Right lung (tissue), 10 donors: ENCODE measurements around the gene C1orf210. TPM values are rescaled to one million over a fixed set of nuclear protein-coding genes. Genes with fewer than 3 reads are reported as not detected.
A peak's percentile ranks its signal among the peaks of the same experiment; 100 is the strongest.

Experiments
- DNase-seq, 2 donors: peaks; one replicate each; pipeline ENCODE4 v3.0.0-alpha.2; 2013
- long read RNA-seq, 8 donors: transcript quantifications; one replicate each; lab custom pipeline, GENCODE V29; 2026
- polyA plus RNA-seq, 5 donors: library from polyadenylated mRNA; unstranded; fragments of 120-200 nt; gene quantifications; one replicate each; pipeline versions ENCODE4 v1.2.1 to v1.2.3, GENCODE V29; 2013; ENCODE audit warnings: inconsistent platforms in 1 of 5, low replicate concordance in 1 of 5; ENCODE audit not compliant: insufficient read length in 5 of 5, insufficient read depth in 1 of 5

Gene C1orf210
- polyA plus RNA-seq: 10 to 100 TPM in 2 of 5 donors, 1 to 10 TPM in 3; 9.4 to 11.3 (median 9.9) TPM
- long read RNA-seq, donor 1, transcript C1orf210-202 (3 exons, 1,478 nt): major isoform, 6 of 6 reads
- long read RNA-seq, donor 1, partial matches to known transcripts: 0 of 6 reads
- long read RNA-seq, donor 1, other reads (novel, unspliced or antisense): 0 of 6 reads
- long read RNA-seq, donor 2, transcript C1orf210-202 (3 exons, 1,478 nt): major isoform, 5 of 5 reads
- long read RNA-seq, donor 2, partial matches to known transcripts: 0 of 5 reads
- long read RNA-seq, donor 2, other reads (novel, unspliced or antisense): 0 of 5 reads
- long read RNA-seq, donor 3, transcript C1orf210-202 (3 exons, 1,478 nt): major isoform, 8 of 8 reads
- long read RNA-seq, donor 3, partial matches to known transcripts: 0 of 8 reads
- long read RNA-seq, donor 3, other reads (novel, unspliced or antisense): 0 of 8 reads
- long read RNA-seq, donor 4, partial matches to known transcripts: 0 of 4 reads
- long read RNA-seq, donor 4, other reads (novel, unspliced or antisense): 0 of 4 reads
- long read RNA-seq, donor 5, transcript C1orf210-202 (3 exons, 1,478 nt): major isoform, 7 of 7 reads
- long read RNA-seq, donor 5, partial matches to known transcripts: 0 of 7 reads
- long read RNA-seq, donor 5, other reads (novel, unspliced or antisense): 0 of 7 reads
- long read RNA-seq, donor 6, transcript C1orf210-202 (3 exons, 1,478 nt): major isoform, 5 of 7 reads
- long read RNA-seq, donor 6, partial matches to known transcripts: 0 of 7 reads
- long read RNA-seq, donor 6, other reads (novel, unspliced or antisense): 0 of 7 reads
- long read RNA-seq, donor 7, transcript C1orf210-202 (3 exons, 1,478 nt): major isoform, 5 of 5 reads
- long read RNA-seq, donor 7, partial matches to known transcripts: 0 of 5 reads
- long read RNA-seq, donor 7, other reads (novel, unspliced or antisense): 0 of 5 reads
- long read RNA-seq, donor 8, partial matches to known transcripts: 0 of 1 reads
- long read RNA-seq, donor 8, other reads (novel, unspliced or antisense): 0 of 1 reads

DNA sequence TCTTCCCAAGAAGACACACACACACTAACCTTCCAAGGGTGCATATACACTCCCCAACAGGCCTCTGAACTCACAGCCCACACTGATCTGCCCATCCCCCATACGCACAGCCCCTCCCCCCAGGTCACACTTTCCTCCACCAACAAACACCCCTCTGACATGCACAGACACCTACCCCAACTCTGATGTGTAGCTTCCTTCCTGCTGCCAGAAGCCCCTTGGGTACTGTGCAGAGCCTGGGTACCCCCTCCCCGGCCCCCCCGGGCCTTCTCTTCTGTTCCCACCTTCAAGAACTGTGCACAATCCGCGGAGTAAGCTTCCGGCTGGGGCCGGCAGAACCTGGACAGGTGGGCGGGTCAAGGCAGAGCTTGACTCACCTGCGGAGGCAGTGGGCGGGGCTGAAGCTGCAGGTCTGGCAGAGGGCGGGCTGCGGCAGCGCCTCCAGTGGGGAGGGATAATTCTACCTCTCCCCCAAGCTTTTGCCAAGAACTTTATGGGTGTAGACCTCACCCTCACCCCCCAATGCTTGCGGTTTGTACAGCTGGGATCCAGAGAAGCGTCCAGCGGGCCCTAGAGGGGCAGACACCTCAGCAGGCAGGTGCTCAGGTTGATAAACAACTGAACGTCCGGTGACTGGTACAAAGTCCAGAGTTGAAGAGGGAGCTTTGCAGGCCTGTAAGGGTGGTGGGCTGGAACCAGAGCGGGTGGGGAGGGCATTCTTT lies at the start of gene C1orf210:
C1orf210 (minus strand) TSS at position 313 of the 722 bp plus-strand sequence. CDS start 2,311 bp downstream, outside the sequence.
- peak in 1 of 2 donors; percentile 56 for DNase-seq

GRCh38 chr1:43334453-43335205 lies 49.2 kb upstream of the C1orf210 start:
- DNase-seq: no peak

DNA sequence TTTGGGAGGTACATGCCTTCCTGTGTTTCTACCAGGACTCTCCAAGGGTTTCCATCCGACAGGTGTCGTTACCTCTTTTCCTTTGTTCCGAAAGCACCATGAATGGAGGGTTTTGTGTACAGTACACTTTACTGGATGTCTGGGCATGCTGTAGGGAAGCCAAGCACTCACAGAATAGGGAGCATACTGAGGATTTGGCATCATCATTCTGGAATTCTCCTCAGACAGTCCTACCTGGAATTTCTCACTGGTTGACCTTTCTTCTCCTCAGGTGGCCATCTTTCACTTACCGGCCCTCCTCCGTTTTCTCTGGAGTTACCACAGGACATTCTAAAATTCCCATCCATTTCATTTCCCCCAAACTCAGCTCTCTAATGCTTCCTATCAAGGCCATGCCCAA lies 46.3 kb upstream of the C1orf210 start:
- DNase-seq: no peak

DNA sequence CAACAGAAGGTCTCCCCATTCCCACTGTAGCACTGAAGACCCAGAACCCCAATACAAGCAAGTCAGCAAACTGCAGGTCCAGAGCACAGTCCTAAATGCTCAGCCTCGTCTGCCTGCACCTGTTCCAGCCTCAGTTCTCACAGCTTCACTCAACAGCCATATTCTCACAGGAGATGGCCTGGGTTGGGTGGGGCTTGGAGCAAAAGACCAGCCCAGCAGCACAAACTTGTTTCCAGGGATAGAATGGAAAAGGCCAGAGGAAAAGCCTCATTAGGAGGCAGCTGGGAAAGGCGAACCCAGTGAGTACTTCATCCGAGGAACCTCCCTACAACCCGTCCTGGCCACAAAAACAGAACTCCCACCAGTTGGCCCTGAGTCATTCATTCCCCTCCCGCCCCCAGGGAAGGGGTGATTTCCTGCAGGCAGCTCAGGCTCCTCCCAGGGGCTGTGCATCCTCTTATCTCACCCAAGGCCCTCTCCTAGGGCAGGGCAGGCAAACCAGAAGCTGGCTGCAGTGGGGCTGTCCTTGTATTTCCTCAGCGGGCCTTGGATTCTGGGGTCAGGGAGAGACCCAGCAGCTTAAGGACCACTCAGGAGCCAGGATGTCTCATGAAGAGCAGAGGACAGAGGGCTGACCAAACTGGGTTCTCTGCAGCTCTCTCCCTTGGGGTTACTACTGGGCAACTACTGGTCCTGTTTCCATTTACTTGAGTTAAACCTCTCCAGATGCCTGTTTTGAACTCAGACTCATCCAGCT lies 44.8 kb upstream of the C1orf210 start:
- DNase-seq: no peak

- DNase-seq: no peak
Measured at GRCh38 chr1:43327549-43328292, 42.3 kb upstream of the C1orf210 start.

GRCh38 chr1:43325381-43325780 lies 40.0 kb upstream of the C1orf210 start:
- DNase-seq: no peak

DNA sequence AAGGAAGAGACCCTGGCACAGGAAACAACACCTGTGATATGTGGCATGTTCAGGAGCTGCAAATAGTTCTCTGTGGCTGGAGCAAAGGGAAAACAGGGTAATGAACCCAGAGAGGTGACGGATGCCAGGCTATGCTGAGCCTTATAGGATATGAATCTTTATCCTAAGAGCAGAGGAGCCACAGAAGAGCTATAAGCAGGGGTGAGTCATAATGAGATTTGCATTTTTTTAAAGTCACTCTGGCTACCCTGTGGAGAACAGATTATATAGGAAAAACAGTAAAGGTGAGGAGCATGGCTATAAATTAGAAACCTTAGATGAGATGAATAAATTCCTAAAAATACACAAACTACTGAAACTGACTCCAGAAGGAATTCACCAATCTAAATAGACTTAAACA lies 39.4 kb upstream of the C1orf210 start:
- no peak for DNase-seq

DNA sequence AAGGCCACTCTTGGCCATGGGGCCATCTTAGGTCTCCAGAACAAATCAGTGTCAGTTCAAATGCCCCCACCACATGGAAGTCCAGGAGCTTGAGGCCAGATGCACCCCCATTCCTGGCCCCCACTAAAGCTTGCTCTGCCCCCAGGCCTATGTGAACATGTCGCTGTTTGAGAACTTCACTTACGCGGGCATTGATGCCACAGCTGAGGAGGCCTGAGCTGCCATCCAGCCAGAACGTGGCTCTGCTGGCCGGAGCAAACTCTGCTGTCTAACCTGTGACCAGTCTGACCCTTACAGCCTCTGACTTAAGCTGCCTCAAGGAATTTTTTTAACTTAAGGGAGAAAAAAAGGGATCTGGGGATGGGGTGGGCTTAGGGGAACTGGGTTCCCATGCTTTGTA lies 37.1 kb upstream of the C1orf210 start:
- no peak for DNase-seq

DNA sequence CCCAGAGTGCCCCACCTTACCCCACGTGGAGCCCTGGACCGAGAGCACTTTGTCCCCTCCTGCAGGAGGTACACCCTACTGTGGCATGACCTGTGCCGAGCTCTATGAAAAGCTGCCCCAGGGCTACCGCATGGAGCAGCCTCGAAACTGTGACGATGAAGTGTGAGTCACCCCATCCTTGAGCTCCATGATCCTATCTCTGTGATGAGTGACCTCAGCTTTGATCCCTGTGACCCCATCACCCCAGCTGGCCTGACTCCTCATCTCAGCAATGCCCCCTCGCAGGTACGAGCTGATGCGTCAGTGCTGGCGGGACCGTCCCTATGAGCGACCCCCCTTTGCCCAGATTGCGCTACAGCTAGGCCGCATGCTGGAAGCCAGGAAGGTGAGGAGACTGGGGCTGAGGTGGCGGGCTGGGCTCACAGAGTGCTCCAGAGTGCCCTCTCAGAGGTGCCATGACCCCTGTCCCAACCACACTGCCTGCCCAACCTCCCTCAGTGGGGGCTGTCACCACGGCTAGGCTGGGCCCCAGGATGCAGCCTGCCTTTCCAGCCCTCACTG lies 36.0 kb upstream of the C1orf210 start:
- DNase-seq: no peak

DNA sequence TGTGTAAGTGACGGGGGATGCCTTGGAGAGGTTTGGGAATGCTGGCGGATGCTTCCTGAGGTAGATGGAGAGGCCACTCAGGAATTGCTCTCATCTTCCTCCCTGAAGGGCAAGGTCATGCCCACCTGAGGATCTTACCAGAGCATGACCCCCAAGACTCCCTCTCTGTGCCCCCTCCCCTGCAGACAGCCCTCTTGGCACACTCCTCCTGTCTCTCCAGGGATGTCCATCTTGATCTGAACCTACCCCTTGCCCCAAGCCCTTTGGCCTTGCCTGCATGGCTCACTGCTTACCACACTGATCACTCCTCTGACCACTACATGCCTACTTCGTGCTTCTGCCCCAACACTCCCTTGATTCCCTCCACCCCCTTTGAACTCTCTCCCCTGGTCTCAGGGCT lies 34.4 kb upstream of the C1orf210 start:
- no peak for DNase-seq

DNA sequence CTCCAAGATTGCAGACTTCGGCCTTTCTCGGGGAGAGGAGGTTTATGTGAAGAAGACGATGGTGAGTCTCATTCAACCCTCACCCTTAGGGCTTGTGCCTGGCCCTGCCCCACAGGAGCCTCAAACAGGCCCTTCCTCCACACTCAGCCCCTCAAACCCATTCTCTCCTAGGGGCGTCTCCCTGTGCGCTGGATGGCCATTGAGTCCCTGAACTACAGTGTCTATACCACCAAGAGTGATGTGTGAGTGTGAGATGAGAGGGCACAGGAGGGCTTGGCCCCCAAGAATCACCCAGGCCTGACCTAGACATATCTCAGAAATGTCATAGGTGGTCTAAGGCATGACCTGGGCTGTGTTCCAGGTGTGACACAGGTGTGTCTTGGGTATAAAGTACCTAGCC lies 33.9 kb upstream of the C1orf210 start:
- no peak for DNase-seq

DNA sequence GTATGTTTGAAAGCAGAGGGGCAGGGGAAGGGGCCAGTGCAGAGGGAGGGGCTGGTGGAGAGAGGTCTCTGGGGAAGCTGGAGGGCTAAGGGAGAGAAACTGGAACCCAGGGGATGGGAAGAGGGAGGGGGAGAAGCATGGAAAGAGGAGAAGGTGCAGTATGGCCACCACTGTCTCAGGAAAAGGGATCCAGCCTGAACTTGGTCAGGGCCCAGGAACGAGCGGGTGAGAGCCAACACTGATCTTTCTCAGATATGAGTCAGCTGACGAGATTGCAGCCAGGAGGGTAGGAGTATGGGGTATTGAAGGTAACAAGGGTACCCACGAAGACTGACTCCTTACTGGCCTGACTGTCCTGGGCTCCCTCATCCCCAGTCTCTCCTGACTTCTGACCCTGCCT lies 33.5 kb upstream of the C1orf210 start:
- no peak for DNase-seq

GRCh38 chr1:43317817-43318471 lies 32.6 kb upstream of the C1orf210 start:
- DNase-seq: no peak

- DNase-seq: no peak
Measured at GRCh38 chr1:43316738-43317520, 31.5 kb upstream of the C1orf210 start.

DNA sequence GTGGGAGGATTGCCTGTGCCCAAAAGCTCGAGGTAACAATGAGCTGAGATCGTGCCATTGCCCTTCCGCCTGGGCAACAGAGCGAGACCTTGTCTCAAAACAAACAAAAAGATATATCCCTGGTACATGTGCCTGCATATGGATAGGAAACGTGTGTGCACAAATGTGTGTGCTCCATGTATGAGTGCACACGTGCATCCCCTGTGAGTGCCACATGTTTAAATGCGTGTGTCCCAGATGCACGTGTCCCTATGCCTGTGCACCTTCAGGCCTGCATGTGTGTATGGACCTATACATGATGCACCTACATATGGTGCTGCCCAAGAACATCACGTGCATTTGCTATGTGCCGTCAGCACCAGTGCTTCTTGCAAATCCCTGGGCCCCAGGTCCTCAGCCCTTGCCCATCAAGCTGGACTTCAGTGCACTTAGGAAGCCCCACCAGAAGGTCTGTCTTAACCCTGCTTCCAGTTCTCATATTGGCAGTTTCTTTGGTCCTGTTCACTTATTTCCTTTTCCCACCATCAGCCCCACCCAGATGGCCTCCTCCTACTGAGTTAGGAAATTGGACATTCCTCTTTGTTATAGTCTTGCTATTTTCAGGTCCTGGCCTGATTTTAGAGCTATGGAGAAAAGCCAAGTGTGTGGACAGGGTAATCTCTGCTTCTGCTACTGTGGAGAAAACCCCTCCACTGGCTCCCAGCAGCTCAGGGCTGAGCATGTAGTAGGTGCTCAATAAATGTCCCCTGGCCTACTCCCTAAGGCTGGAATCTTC lies 30.8 kb upstream of the C1orf210 start:
- DNase-seq: no peak

DNA sequence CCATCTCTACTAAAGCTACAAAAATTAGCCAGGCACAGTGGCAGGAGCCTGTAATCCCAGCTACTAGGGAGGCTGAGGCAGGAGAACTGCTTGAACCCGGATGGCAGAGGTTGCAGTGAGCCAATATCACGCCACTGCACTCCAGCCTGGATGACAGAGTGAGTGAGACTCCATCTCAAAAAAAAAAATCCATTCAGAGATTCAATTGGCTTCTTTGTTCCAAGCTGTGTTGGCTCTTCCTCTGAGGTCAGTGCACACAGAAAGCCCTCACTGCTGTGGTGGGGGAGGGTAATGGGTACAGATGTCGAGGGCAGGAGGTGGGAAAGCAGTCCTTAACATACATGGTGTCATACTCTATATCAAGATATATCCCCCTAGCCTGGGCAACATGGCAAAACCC lies 30.1 kb upstream of the C1orf210 start:
- DNase-seq: no peak

- no peak for DNase-seq
Measured at GRCh38 chr1:43314233-43314632, 28.9 kb upstream of the C1orf210 start.
